ENCODE data around the gene SP8.
A peak's percentile ranks its signal among the peaks of the same experiment; 100 is the strongest.

SP8 gene

DNA sequence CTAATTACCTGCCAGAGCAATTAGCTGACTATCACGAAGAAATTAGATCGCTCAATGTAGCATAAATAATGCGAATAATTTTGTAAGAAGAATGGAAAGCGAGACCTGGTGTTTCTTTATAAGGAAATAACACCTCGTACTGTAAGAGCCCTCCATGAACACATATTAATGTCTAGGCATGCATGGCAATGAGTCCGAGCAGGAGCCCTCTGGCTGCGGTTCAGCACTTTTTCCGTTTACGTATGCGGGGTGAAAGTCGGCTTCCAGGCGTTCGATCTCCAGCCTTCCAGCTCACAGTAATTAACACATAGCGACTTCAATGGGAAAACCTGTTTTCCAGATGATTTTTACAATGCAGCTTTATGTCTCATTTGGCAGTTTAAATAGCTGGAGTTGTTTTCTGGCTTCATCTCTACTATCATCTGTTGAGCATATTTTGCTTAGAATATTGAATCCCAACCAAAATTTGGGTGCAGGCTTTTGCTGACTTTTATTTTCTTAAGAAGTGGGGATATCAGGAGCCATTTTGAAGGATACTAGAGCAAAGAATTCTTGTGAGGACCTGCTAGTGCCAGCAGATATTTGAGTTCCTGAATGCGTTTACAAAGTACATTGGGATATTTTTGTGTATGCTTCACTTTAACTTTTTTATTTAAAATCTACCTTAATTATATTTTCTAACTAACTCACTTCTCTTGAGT lies 7.2 kb upstream of the SP8 start:
- DNase-seq: no peak

DNA sequence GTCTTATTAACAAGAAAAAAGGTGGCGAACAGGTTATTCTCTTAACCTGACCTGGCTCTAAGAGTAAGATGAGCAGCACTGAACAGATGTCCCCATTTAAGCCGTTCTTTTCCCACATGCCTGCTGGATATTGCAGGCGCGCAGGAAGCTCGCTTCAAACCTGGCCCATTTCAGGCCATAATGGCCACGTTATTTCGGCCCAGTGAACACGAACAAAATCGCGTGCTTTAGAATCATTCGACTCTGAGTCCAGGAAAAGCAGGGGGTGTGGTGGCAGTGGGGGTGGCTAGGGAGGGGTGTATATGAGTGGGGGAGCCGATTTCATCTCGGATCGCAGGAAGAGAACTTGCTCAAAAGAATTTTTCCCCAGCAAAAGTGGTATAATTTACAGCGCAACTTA lies 6.6 kb upstream of the SP8 start:
- no peak for DNase-seq

DNA sequence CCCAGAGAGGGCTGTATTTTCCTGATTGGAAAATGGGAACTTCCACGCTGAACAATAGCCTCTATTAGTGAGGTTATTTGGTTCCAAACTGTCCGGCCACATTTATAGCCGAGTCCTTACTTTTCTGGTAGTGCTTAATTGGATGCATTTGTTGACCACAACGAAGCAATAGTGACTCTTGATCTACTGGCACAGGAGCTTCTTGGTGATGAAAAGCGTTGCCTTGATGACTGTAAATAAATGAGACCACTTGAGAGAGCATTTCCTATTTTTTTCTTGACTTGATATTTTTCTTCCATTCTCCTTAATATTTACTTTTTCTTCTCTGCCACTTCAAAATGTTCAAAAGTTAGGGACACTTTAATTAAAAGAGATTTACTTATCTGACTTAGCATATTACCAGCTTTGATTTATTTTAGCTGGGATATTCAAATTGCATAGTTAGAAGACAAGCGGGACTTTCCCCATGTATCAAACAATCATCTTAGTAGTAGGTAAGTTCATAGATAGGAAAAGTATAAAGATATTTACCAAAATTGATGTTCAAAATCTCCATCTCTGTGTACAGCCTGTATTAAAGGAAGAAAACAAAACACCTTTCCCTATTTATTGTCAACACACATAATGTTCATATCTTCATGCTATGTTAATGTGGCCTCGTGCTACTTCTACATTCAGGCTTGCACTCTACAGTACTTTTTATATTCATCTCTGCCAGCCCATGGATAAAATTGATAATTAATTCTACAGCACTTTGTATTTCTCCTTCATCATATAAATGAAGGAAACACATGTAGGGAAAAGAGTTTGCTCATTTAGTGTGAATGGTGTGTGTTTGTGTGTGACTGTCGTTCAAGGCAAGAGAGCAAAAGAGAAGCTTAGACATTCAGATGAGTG lies 5.1 kb upstream of the SP8 start:
- no peak for DNase-seq

DNA sequence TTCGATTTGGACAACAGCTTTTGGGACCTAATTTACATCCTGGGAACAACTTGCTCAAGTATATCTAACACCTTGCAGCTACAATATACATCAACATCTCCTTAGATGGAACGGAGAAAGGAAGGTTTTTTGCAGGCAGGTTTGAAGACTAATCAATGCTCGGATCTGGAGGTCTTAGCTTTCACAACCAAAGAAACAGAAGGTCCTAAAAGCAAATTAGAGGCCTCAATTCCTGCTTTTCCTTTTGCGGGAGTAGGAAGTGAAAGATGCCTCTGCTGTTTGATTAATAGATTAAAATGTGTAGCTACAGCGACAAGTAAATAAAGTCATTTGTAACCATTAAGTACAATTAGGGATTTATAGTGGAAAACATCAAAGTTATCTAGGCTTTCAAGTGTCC lies 3.7 kb upstream of the SP8 start:
- DNase-seq: no peak

DNA sequence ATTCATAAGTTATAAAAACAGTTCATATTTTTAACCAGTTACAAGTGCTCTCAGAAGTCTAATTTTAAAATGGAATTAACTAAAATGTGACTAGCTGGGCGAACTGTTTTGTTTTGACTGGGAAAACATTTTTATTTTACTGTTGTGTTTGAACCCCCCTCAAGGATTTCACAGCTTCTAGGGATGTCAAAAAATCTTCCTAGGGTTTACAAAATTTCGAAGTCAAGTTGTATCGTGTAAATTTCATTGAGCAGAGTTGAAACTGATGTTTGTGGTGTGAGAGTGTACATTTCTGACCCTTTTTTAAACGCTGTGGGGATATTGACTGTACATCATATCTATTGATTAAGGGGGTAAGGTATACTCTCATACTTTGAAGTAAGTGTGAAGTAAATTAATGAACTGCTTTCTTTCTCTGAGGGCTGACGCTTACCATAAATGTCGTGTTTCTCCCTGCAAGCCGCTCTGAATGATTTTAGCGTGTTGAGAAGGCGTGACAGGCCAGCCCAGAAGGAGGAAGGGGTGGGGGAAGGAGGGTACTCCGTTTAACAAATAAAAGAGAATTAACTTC lies 1.8 kb upstream of the SP8 start:
- no peak for DNase-seq

DNA sequence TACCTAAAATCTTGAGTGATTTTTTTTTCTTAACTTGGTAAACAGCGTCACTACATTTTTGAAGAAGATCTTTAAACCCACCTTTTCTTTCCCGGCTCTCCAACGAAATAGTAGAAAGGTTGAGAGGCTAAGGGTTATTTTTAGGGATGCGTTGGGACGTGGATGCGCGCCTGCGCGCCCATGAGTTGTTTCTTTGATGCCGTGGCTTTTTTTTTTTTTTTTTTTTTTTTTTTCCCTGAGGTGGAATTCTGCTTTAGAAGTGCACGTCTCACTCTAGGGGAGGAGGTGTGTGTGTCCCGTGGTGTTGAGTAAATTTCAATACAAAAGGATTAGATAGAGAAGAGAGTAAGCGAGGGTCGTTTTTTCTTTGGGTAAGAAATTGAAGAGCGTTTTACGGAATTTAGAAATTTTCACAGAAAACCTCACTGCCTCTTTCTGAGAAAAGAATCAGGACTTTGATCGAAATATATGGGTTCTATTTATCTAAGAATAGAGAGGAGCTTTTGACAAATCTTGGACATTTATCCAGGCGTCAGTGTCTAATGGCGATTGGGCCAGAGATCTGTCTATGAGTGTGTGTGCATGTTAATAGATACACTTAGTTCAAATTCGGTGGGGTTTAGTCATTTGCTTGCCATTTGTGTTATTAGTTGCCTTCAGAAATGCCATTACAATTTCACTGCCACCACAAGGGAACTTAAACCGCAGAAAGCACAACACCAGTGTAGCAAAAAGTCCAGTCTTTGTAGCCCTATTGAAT lies 1.2 kb upstream of the SP8 start:
- DNase-seq: no peak

DNA sequence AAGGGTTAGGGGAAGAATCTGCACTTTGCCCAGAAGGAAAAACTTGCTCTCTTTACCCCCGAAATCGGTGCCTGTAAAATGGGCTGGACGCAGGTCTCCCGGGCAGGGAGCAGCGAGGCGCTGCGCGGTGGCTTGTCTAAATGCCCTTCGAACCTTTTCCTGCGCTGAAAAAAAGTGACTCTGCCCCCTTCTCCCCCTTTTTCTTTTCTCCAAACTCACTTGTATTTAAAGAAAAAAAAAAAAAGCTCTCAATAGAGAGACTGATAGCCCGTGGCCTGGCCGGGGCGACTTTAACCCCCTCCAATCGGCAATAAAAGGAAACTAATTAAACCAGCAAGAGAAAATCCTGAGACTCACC lies 286 bp downstream of the SP8 start:
- no peak for DNase-seq

DNA sequence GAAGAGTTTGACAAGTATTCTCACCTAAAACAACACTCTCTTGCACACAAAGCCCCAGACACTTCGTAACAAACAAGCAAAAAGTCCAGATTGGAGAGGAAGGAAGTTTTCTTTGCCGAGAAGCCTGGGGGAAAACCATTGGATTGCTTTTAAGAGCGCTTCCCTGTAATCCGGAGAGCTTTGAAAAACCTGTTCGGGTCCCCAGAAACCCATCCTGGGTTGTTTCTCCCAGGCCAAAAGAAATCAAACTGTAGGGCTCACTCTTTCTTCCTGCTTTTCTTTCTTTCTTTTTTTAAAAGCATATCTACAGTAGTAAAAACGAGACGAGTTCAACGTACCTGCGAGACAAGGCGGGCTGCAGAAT lies 655 bp downstream of the SP8 start:
- DNase-seq: no peak

DNA sequence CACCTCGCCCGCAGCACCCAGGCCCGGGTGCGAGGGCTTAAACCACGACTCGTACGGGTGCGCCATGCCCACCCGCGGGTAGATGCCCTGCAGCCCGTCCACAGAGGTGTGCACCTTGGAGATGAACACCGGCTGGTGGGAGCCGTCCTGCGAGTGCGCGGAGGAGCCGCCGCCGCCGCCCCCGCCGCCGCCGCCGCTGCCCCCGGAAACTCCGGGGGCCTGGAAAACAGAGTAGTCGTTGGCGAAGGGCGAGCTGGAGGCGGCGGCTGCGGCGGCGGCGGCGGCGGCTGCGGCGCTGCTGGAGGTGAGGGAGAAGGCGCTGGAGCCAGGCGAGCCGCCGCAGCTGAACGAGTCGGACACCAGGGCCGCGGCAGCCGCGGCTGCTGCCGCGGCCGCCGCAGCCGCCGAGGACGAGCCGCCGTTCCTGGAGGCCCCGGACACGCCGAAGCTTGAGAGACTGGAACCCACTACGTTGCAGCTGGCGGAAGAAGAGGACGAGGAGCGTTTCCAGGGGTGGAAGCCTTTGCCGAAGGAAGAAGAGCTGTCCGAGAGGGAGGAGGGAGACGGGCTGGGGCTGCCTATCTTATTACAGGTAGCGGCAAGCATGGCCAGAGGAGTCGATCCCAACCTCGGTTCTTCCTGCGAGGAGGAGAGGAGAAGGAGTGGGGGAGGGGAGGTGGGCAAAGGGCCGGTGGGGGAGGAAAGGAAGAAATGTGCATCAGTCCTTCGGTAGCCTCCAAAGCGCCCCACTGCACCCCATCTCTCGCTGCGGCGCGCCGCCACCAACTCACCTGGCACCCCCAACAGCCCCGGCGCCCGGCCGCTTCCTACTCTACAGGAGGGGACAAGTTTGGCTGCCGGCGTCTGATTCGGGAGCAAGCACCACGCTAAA lies 1.3 kb downstream of the SP8 start:
- peak; percentile 34 for DNase-seq

DNA sequence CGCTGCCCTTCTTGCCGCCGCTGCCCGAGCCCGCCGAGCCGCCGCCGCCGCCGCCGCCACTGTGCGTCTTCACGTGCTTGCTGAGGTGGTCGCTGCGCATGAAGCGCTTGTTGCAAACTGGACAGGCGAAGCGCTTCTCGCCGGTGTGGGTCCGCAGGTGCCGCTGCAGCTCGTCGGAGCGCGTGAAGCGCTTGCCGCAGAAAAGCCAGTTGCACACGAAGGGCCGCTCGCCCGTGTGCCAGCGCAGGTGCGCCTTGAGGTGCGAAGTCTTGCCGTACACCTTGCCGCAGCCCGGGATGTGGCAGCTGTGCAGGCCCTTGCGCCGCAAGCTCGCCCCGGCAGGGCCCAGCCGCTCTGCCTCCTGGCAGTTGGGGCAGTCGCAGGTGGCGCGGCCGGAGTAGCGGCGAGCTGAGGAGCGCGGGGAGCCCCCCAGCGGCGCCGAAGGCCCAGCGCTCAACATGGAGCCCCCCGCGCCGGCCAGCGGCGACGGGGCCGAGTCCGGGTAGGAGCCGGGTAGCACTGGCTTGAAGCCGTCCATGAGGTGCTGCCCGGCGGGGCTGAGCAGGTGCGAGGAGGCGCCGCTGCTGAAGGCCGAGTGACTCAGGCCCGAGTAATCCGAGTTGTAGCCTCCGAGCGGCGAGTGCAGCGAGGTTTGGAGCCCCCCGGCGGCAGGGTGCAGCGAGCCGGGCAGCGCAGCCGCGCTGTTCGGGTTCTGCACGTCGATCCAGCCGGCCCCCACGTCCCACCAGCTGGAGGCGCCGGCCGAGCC lies 2.1 kb downstream of the SP8 start:
- no peak for DNase-seq

DNA sequence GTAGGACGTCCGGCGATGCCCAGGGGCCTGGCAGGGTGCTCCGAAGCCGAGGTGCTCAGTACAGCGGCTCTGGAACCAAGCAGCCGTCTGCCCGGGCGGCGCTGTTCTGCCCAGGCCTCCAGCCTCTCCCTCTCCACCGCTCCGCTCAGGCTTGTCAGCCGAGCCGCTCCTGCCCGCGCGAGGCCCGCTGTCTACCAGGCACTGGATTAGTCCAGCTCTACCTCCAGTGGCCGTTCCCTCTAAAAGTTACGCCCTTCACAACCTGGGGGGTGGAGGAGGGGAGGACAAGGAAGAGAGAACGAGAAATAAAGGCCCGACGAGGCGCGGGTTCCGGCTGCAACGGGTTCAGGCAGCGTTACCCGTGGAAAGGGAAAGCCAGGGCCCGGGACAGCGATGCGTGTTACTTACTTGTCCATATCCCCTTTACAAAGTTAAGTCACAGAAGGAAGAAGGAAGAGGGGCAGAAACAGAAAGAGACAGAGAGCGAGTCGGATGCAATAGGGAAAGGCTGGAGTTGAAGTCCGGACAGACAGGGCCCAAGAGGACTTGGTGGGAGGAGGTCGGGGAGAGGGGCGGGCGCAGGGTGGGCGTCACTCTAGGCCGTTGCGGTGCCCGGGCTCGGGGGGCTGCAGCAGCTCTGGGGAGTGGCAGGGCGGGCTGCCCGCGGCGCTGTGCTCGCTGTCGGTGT lies 2.8 kb downstream of the SP8 start:
- DNase-seq: peak; percentile 46

DNA sequence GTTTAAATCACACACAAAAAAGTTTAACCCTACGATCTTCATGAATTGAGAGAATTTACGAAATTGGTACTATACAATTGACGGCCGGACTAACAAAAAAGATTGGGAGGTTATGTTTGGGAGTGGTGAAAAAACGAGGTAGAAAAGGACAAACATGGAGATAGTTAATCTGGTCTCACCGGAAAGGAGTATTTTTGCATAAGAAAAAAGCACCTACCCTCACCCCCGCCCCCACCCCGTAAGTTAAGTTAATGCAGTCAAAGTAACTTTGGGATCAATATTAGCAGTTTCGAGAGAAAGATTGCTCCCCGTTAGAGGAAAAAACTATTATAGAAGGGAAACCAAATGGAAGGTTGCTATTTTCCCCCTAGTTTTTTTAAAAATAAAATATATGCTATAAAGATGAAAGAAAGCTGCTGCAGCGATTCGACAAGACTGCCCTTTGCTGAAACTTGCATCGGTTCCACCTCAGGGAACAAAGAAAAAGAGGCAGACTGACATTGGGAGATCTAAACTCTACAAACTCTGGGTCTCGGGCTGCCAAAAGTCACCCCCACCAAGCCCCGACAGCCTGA lies 3.5 kb downstream of the SP8 start:
- DNase-seq: no peak

DNA sequence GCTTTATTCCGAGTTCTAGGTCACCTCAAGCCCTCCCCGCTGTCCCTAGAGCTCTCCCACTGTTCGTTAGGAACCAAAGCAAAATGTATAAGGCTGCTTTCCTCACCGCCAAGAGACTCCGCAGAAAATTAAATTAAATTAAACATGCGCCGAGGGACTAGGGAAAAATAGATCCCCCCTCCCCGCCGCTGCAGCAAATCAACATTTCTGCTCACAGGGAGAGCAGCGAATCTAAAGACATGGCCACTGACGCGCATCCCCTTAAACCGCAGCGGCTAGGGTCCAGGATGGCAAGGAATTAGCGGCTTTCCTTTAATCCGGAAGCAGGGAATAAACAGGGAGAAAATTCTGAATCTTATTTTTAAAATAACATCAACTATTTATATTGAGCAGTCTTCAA lies 7.6 kb downstream of the SP8 start:
- DNase-seq: no peak

DNA sequence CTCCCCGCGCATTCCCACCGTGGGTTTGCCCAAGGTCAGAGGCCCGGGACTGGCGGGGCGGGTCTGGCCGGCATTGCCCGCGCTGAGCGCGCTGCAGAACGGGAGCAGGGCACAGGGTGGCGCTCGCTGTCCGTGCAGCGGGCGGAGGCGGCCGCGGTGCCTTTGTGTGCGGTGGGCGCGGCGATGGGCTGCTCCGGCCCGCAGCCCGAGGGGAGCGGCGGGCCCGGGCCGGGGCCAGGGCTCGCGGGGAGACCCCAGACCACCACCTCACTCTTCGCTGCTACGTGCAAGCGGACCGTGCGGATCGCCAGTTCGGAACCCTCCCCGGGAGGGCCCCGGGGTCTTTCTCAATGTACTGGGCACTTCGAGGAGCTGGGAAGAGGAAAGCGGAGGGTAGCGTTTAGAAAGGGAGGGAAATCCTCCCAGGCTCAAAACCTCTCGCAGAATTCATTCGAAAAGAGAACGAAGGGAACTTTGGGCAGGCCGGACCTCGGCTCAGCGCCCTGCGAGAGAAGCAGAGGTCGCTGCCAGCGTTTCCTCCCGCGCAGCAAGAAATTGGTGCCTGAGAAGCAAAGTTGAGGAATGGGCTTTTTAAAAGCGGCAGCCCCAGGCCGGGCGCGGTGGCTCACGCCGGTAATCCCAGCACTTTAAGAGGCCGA lies 8.5 kb downstream of the SP8 start:
- DNase-seq: peak; percentile 55

DNA sequence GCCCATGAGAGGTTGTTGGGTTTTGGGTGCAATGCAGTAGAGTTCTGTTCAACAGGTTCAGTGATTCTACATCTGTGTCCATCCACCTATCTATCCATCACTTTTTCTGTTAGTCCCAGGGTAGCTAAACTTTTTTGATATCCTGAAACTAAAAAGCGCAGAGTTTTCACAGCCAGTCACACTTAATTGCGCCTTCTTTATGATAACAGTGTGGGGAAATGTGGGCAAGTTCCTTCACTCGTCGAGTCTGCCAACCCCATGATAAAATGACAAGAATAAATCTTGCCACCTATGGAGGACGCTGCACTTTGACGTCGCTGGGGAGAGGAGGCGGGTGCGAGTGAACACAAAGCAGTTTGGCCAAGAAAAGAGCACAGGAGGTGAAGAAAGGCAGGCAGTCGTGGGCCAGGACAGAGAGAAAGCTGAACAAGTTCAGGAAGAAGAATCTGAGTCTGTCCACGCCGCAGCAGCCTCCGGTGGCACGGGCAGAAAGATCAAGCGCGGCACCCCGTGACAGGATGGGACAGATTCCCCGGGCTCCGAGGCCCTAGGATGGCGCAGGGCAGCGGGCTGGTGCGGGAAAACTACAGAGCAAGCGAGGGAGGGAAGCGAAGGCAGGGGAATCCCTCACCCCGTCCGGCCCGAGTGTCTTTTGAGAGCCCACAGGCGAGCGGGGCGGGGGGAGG lies 9.2 kb downstream of the SP8 start:
- no peak for DNase-seq

DNA sequence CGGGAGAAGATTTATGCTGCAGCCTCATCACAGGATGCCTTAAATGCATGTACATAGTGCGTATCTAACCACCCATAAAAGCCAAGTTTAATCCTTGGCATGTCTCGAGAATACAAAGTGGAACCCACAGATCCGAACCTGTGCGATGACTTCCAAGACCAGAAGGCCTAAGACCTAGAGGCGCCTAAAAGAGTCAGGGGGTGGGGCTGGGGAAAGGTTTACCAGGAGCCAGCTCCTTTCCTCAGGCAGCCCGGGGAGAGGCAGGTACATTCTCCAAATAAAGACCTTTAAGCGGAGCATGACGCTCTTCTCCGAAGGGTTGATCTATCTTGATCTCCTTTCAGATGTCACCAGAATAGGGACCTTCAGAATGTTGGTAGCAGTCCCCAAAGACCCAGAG lies 9.7 kb downstream of the SP8 start:
- DNase-seq: no peak

DNA sequence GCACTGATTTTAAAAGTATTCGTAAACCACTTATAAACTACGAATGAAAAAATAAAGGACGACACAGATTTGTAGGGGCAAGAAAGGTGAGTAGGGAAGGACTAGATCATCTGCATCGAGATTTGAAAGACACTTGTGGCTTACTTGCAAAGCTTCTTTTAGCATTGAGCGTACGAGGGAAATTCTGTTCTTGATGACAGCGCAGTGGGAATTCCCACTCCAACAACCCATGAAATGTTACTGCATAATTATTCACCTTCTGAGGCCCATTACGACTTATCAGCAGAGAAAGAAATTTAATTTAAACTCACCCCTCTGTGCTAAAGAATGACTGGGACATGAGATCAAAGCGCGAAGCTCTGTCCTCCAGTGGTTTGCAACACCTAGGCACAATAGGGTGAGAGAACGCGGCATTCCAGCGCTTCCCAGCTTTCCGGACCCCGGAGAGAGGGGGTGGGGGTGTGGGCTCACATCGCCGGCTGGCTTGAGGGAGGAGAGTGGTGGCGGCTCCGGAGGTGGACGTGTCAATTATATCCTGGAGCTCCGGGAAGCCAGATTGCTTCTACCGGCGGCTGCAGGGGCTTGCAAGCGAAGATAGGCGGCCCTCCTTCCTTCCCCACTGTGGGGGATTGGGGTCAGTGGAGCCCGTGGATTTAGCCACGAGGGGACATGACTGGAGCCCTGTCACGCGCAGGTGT lies 10.3 kb downstream of the SP8 start:
- DNase-seq: no peak

DNA sequence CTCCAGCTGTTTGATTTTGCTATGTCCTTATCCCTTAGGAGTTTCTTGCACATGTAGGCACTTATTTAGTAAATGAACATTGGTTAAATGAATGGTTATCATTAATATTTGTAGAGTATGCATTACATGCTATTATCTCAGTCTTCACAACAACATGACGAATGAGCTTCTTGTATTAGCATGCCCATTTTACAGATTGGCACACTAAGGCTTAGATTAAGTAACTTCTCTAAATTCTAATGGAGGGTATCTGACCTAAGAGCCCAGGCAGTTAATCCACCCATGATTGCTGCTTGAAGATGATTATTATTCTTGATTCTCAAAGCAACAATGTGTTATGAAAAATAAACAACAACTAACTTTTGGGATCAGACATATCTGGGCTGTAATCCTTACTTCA lies 32.7 kb downstream of the SP8 start:
- no peak for DNase-seq

DNA sequence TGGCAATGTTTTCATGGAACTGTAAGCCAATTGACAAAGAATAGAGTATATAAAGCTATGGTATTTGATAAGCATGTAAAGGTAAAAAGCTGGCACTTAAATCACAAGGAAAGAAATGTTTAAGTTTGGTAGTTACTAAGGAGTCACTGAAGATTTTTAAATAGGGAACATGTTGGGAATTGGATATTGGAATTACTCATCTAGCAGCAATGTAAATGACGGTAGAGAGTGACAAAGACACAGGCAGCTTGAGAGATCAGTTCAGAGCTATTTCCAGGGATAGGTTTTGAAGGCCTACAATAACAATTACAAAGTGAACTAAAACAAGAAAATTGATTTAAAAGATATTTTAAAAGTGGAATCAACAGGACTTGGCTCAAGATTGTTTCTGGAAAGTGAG lies 36.8 kb downstream of the SP8 start:
- DNase-seq: no peak

Data from femur (tissue), 1 donor.